GOT3 (cell line): Measurements from ENCODE around the gene GALE.
"Not testable (repeated sequence)": the region's sequence is repeated elsewhere in the genome, so short reads cannot be mapped to it uniquely, and the experiment has no call there.

Experiments used
- DNase-seq: peaks from one replicate; lab custom pipeline; 2025; ENCODE audit warnings: mixed read lengths; lab: John Stamatoyannopoulos, UW

The GALE gene

DNA sequence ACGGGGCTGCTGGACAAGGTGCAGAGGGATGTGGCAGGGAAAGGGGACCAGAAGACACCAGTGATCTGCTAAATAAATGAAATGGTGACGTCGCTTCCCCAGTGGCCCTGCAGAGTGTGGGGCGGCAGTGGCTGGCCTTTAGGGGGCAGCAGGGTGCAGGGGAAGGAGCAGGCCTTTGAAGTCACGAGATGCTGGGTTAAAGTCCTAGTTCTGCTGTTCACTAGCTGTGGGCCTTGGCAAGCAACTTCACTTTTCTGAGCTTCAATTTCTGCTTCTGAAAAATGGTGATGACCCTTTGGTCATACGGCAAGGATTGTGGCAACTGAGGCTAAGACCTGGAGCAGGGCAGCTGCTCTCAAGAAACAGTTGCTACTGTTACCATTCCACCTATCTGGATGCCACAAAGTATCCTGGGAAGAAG, 9.2 kb upstream of the GALE start:
- no peak for DNase-seq

DNA sequence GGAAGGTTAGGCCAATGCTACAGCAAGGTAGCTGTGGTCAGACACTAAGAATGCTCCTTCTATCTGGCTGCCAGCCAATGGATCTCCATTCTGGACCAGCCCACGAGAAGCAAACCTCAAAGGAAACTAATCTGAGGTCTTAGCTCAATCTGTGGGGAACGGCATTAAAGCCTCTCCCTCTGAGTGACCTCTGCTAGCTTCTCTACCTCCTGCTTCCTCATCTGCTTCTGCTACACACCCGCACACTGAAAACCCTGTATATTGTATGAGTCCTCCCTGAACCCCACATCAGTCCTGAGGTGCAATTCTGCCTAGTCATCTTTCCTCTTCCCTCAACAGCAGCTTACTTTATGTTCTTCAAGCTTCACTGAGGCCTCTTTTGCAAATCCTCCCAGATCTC, 6.9 kb upstream of the GALE start:
- no peak for DNase-seq

DNA sequence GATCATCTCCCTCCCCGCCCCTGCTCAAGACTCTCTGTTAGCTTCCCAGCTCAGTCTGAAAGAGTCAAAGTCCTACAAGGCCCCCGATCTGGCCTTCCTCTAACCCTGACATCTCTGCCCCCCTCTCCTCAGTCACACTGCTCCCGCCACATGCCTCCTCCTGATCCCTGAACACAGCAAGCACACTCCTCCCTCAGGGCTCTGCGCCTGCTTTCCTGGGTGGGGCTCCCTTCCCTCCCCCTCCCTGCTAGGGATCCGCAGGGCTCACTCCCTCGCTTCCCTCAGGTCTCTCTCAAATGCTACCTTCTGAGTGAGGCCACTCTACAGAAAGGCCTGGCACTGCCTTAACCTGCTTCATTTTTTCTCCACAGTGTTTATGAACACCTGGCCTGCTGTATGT, 5.7 kb upstream of the GALE start:
- DNase-seq: no peak

DNA sequence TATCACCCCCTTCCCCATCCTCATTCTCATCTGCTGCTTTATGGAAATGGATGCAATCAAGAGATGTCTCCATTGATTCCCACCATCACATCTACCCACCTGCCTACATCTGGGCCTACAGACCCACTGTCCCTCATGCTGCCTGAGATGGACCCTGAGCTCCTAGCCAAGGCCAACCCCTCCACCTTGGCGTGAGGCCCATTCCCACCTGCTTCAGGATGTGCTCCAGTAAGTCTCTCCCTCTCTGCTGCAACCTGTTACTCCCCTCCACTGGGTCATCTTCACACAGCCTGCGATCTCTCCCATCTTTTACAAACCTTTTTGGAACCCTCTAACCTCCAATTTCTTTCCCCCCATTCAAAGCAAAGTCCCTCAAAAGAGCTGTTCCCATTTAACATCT, 4.5 kb upstream of the GALE start:
- DNase-seq: no peak

DNA sequence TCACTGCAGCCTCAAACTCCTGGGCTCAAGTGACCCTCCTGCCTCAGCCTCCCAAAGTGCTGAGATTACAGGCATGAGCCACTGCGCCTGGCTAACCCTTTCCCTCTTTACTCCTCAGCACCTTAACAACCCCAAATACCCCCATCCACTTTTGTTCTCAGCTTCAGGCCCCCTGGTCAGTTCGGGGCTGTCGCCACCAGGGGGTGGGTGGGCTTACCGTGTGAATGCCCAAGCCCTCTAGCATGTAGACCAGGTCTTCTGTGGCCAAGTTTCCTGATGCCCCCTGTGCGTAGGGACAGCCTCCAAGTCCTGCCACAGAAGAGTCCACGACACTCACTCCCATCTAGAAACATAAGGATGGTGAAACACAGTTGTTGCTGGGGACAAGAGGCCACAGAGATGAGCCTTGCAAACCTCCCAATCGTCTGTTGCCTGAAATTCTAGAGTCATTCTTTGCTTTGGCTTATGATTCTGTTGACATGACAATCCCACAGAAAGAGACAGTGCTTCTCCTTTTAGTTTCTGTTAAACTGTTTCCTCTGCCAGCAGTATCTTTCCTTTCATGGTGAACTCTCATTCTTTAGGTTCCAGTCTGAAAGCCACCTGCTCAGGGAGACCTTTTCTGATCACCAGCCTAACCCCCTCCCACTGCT, 3.8 kb upstream of the GALE start:
- DNase-seq: no peak

DNA sequence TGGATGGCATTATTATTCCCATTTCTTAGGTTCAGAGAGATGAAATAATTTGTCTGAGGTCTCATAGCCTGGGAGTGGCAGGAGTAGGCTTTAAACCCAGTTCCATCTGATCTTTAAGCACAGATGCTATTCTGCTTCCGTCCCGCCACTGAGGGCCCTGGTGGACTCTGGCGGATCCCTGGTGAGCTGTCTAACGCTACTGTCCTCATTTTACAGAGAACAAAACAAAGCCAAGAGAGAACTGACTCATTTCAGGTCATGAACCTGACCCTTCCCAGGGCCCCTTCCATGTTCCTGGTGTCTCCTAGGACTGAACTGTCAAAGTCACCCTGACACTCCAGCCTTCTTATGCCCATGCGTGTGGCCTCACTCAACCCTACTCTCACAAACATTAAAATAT, 3.1 kb upstream of the GALE start:
- no peak for DNase-seq

DNA sequence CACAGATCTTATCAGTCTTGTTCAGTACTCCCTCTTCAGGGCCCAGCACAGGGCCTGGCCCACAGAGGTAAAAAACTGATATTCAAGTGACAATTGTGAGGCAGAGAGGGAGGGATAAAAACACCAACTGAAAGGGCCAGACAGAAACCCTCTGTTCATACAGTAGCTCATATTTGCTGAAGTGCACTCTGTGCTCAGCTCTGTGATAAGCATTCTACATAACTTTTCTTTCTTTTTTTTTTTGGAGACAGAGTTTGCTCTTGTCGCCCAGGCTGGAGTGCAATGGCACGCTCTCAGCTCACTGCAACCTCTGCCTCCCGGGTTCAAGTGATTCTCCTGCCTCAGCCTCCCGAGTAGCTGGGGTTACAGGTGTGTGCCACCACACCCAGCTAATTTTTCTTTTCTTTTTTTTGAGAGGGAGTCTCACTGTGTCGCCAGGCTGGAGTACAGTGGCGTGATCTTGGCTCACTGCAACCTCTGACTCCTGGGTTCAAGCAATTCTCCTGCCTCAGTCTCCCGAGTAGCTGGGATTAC, 2.3 kb upstream of the GALE start:
- DNase-seq: not testable (repeated sequence)

DNA sequence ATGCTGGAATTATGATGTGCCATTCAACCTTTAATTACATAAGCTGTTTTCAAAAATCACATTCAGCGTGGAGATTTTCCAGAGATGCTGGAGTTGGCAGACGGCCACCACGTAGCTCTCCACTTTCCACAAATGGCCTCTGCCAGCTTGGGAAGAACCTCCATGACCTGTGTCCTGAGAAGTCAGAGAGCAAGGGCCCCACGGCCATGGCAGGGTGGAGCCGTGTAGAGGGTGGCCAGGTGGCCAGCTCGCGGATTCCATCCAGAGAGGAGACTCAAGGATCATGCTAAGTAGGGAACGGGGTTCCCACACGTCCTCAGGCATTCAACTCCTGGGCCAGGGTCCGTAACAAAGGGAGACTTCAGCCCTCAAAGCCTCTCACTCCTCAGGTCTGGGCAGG, 1.3 kb upstream of the GALE start:
- no peak for DNase-seq

DNA sequence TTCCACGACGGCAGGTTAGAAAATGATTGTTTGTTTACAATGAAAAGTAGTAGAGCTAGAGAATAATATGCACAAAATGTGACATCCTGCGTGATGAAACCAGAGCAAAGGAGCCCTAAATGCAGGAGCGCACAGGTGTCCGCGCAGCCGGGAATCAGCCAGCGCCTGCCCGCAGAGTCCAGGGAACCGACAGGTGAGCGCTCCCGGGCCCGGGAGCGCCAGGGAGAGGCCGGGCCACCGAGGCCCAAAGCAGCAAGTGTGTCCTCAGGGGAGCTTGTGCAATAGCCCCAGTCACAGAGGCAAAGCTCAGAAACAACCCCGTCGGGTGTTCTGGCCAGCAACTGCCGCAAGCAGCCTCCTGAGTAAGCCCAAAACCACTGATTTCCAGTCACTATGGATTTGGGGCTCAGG, 789 bp upstream of the GALE start:
- no peak for DNase-seq

DNA sequence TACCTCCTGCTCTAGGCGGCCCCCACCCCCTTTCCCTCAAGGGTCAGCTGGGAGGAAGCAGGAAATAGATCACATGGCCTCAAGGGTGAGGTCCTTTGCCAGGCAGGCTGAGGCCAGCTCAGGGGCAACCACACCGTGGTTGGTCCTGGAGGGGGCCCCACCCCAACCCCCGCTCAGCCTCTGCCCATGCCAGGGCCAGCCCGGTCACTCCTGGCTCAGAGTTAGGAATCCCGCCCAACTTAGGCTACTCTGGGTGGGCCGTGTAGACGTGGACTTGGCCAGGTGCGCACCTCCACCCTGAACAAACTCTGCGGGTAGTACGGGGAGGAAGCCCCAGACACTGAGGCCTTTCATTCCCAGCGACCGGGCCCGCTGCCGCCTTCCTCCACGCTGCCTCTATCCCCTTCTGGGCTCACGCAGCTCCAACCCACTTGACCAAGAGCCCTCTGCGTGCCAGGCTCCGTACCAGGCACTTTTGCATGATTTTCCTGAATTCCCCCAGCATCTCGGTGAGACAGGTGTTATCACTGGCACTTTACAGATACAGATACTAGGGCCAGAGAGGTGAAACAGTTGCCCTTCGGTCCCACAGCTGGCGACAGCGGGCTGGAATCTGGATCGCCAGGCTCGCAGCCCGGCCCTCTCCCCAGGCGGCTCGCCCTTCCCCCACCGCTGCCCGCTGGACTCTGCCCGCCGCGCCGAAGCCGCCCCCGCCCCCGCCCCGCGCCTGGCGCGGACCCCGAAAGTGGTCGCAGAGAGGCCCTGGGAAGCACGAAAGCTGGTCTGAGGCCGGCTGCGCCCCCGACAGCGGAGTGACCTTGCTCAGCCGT, 769 bp downstream of the GALE start:
- DNase-seq: peak; percentile 48

DNA sequence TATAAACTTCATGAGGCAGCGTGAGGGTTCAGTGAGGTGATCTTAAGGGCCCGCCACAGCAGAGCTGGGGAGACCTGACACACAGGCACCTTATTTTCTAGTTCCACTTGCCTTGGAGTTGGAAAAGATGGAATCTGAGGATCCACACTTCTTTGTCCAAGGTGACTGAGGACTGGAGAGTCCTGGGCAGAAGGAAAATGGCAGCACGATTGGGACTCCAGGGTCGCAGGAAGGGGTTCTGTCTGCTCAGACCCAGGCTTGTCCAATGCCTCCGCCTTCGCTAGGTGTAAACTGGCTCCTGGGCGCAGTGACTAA, 1.3 kb downstream of the GALE start:
- DNase-seq: no peak

DNA sequence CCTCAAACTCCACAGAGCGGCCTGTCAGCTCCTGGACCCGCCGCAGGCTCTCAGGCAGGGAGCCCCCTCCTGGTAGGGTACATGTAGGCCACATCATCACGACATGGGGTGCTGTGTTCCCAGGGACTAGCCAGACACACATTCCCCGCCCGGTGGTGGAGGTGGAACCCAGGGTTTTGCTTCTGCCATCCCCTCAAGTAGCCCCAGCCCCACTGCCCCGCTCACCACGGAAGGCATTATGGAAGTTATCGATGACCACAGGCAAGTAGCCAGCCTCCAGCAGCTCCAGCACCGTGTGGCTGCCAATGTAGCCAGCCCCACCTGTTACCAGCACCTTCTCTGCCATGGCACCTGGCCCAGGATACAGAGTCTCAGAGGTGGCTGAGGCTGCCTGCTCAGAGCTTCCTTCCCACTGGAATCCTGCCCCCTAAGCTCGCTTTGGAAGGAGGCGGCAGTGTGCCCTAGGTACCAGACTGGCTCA, 1.9 kb downstream of the GALE start:
- DNase-seq: no peak

DNA sequence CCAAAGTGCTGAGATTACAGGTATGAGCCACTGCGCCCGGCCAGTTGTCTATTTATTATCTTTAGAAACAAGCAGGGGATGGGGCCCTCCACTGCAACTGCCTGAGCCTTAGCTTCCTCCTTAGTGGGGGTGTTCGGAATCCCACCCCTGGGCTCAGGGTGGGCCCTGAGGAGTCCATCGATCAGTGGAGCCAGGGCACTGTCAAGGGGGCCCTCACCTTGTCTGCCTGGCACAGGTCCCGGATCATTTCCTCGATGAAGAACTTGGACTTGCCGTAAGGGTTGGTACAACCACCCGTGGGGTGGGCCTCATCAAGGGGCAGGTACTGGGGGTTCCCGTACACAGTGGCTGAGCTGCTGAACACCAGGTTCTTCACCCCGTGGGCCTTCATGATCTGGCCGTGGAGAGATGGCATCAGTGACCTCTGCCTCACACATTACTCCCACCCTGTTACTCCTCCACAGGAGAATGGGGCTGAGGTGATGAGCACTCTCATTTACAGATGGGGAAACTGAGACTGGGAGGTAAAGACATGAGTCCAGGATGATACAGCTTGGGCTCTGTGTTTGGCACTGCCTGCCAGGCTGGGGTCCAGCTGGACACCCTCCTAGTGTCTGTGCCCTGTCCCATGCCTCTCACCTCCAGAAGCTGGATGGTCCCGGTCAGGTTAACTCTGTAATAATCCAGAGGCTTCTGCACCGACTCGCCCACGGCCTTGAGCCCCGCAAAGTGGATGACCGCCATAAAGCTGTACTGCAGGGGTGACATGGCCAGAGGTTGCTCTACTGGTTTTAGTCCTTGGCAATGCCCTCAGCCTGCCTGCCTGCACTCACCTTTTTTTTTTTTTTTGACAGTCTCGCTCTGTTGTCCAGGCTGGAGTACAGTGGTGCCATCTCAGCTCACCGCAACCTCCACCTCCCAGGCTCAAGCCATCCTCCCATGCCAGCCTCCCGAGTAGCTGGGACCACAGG, 2.8 kb downstream of the GALE start:
- no peak for DNase-seq

DNA sequence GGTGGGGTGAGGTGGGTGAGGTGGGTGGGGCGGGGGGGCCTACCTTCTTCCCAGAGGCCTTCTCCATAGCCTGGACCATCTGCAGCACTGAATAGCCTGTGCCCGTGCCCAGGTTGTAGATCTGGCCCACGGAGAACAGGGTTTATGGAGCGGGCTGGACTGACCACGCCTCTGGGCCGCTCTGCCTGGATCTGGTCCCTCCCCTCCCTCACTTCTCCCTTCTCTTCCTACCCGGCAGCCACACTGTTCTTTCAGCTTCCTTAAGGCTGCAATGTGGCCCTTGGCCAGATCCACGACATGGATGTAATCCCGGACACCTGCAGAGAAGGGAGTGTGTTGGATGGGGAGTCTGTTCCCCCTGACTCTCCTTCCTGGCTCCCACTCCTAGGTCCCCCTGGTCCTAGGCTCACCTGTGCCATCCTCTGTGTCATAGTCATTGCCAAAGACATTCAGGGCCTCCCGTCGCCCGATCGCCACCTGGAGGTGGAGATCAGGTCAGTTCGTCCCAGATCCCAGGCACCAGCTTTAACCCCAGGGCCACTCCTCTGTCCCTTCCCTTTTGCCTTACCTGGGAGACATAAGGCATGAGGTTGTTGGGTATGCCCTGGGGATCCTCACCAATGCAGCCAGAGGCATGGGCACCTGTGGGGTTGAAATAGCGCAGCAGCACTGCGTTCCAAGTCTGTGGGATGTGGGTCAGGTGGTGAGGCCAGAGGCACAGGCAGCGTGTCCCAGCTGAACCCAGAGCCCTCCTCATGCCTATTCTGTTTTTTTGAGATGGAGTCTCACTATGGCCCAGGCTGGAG, 3.9 kb downstream of the GALE start:
- DNase-seq: no peak

DNA sequence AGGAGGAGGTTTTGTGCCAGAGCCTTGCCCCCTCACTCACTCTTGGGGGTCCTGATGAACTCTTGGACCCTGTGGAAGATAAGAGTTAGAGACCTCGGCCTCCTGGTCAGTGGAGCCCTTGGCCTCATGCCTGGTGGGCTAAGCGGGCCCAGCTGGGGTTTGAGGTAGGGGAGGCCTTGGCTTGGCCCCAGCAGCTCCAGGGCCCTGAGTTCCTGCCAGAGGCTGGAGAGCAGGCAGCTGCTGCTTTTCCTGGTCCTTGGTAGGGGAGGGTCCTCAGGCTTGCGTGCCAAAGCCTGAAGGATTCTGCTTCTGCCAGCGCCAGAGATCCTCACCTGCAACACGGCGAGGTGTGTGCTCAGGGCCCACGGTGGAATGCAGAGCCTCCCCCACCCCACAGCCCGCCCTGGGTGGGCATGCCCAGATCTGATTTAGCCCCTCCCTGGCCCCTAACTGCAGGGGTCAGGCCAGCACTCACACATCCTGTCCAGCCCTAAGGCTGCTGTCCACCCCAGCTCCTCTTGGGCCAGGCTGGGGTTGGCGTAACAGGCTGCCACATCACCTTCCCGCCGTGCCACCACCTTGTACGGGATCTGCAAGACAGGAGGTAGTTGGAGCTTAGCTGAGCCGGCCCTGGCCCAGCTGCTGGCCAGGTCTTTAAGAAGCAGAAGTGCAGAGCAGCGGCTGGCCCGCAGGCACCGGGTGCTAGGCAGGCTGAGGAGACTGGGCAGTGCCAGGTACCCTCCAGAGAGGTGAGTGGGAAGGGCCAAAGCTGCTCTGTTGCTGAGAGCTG, 4.7 kb downstream of the GALE start:
- no peak for DNase-seq

DNA sequence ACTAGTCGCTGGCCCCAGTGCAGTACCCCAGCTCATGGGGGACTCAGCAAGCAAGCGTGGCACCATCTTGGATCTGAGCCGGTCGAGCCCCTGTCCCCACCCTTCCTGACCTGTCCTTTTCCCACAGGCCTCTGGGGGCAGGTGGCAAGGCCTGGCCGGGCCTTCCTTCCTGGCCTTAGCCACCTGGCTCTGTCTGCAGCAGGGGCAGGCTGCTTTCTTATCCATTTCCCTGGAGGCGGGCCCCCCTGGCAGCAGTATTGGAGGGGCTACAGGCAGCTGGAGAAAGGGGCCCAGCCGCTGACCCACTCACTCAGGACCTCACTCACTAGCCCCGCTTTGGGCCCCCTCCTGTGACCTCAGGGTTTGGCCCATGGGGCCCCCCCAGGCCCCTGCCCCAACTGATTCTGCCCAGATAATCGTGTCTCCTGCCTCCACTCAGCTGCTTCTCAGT, 5.8 kb downstream of the GALE start:
- not testable (repeated sequence) for DNase-seq

DNA sequence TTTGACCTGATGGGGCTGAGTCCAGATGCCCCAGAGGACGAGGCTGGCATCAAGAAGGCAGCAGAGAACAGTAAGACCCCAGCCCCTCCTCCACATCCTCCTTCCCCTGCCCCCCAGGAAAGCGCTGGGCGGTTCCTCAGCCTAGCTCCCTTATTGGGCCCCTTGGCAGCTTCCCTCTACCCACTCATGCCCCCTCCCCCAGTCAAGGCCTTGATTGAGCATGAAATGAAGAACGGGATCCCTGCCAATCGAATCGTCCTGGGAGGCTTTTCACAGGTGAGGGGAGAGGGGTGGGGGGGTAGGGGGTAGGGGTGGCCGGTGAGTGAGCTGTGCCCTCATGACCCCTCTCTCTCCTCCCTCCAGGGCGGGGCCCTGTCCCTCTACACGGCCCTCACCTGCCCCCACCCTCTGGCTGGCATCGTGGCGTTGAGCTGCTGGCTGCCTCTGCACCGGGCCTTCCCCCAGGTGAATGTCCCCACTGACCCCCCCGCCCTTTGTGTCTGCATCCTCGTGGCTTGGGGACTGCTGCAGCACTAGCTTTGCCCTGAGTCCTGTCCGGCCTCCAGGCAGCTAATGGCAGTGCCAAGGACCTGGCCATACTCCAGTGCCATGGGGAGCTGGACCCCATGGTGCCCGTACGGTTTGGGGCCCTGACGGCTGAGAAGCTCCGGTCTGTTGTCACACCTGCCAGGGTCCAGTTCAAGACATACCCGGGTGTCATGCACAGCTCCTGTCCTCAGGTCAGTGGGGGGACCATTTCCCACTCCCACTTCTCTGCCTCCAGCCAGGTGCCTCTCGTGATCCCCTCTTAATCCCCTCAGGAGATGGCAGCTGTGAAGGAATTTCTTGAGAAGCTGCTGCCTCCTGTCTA, 6.5 kb downstream of the GALE start:
- no peak for DNase-seq

DNA sequence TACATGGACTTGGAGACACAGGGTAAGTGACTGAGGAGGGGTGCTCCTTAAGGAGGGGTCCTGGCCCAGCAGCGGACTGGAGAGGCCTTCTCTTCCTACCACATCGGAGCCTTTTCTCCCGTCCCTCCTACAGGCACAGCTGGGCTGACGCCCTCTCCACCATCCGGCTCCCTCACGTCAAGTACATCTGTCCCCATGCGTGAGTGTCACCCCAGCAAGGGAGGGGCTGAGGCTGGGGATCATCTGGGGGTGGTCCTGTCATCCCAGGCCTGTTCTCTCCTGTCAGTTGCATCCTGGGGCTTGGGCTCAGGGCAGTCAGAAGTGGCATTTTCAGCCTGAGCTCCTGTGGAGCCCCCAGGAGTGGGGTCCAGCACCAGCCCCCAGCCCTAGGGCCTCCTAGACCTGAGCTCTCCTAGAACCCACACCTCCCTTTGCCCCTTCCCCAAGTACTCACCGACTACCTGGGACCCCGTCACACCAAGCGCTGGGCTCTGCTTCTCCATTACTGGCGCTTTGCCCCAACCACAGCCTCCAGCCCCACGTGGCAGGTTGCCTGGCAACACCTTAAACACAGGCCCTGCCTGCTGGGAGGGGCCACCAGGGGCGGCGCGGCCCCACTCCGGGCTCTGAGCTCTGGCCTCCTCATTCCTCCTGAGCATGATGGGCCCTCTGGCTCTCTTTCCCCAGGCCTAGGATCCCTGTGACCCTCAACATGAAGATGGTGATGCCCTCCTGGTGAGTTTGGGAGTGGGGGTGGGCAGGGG, 7.4 kb downstream of the GALE start:
- no peak for DNase-seq
